GM18505 (cell line): Measurements from ENCODE around the gene PLD5.
"Not testable (repeated sequence)": the region's sequence is repeated elsewhere in the genome, so short reads cannot be mapped to it uniquely, and the experiment has no call there.

Experiments
- ATAC-seq: cut with Tn5 transposase; IDR thresholded peaks from one replicate; pipeline ENCODE4 v1.9.1; 2021; ENCODE audit not compliant: unreplicated experiment
- POLR2A ChIP-seq: IDR thresholded peaks from 4 replicates; pipeline ENCODE4 v1.6.1; 2011; ENCODE audit warnings: borderline replicate concordance; ENCODE audit not compliant: insufficient read depth, insufficient read length; ENCODE audit errors: extremely low read depth

The PLD5 gene

GRCh38 chr1:242162140-242162539, 362.4 kb downstream of the PLD5 start:
- no peak for TF ChIP-seq POLR2A
- ATAC-seq: no peak

GRCh38 chr1:242147096-242147976, 377.2 kb downstream of the PLD5 start:
- no peak for TF ChIP-seq POLR2A
- ATAC-seq: no peak

DNA sequence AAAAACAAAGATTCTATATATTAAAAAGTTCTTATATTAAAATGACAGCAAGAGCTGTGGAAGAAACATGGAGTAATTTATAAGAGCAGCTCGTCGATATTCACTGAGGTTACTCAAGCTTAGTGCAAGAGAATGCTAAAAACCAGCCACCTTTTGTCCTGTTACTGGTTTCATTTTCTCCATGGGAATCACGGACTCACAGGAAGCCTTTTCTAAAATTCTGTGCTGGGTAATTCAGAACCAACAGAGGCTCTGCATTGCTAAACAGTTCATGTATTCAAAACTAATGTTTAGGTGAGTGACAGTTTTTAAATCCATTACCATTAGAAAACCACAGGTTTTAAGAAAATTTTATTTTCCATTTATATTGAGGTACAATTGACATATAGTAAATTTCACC, 377.8 kb downstream of the PLD5 start:
- ATAC-seq: no peak

GRCh38 chr1:242140836-242141235, 383.7 kb downstream of the PLD5 start:
- ATAC-seq: no peak

More for the DNA sequence above, 377.8 kb downstream of the PLD5 start:
- no peak for TF ChIP-seq POLR2A

DNA sequence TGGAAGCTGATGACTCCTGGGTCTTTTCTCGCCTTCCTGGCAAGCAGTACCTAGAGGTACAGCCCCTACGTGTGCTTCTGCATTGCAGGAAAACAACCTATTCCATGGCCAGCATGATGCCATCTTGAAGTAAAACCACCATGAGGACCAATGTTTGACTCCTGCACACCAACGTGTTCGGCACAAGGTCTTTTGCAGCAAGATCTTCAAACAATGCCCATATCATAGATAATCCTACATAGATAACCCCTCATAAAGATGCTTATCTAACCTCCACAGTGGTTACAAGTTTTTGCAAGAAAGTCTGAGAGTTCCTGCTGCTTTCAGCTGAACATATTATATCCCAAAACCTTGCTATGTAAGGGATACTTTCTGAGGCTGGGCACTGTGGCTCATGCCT, 384.5 kb downstream of the PLD5 start:
- TF ChIP-seq POLR2A: no peak

More at GRCh38 chr1:242140836-242141235, 383.7 kb downstream of the PLD5 start:
- no peak for TF ChIP-seq POLR2A

DNA sequence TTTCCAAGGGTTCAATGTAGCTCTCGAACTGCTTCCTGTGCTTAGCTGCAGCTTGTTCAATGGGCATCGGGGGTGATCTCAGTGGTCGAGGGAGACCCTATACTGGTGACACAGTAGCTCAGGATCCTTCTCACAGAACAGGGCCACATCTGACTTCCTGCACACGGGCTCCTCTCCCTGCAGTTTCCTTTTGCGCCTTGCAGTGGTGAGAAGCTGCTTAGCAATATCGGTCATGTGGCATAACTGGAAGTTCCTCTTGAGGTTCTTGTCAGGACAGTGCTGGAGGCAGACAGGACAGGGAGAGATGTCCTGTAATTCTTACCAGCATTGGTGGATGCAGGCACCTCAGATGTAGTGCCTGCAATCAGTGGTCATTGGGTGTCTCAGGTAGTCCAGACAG, 385.1 kb downstream of the PLD5 start:
- no peak for TF ChIP-seq POLR2A
- ATAC-seq: peak; percentile 84

More for the DNA sequence above, 384.5 kb downstream of the PLD5 start:
- no peak for ATAC-seq

GRCh38 chr1:242133796-242134195, 390.7 kb downstream of the PLD5 start:
- ATAC-seq: no peak
- no peak for TF ChIP-seq POLR2A

DNA sequence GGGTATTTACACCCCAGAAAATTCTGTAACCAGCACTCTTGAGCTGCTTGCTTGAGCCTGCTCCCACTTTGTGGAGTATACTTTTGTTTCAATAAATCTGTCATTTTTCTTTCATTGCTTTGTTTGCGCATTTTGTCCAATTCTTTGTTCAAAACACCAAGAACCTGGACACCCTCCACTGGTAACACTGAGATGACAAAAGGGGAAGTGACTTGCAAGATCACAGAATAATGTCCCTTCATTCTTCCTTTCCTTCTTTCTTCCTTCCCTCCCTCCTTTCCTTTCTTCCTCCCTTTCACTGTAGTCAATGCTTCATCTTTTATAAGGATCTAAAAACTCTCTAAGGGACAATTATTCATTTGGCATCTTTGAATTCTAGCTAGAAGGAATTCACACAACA, 391.1 kb downstream of the PLD5 start:
- no peak for ATAC-seq
- TF ChIP-seq POLR2A: no peak

DNA sequence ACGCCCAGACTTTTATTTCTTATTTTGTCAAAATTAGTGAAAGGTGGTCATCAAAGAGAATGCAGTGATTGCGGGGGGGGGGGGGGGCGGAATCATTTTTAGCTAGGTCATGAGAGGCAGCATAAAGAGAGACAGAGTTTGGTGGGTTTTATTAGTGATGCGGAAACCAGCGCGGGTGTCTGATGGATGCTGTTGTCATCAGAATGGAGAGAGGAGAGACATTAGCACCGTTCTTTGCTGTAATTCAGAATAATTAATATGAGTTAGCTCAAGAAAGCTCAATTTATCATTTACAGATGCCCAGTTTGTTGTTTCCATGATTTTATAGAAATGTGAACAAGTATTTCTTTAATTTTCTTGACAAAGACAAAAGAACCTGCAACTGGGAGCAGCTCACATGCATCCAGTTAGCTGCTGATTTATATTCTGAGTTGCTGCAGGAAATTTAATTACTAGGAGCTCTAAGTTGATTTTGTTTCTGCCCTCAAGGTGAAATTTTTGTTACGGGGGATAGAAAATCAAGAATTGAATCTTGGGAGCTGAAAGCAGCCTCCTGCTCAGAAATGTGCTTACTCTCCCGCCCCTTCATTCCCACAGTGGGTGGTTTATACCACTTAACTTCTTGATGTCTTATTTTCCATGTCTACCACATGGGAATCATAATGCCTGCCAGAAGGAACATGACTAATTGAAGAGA, 392.2 kb downstream of the PLD5 start:
- ATAC-seq: no peak
- TF ChIP-seq POLR2A: no peak

DNA sequence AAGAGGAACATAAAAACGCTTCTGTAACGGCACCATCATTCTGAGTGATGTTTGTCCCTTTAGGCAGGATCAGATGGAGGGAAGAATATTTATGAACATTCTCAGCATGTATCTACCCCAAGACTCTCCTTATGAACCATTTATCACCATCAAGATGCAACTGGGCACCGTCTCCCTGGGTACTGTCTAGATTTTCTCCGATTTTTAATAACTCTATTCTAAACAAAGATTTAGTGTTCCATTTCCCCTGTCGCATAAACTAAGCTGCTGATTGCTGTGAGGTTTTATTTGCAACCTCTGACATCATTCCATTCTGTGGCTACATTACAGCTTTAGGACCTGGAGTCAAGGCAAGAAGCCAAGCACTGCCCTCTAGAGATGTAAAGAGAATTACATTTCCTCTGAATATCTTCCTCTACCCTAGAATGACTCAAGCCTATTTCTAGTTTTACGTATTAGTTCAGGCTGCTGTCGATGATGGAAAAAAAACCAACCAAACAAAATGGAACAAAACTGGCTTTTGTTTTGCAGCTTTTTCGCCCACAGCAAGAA, 395.5 kb downstream of the PLD5 start:
- no peak for TF ChIP-seq POLR2A
- ATAC-seq: no peak

DNA sequence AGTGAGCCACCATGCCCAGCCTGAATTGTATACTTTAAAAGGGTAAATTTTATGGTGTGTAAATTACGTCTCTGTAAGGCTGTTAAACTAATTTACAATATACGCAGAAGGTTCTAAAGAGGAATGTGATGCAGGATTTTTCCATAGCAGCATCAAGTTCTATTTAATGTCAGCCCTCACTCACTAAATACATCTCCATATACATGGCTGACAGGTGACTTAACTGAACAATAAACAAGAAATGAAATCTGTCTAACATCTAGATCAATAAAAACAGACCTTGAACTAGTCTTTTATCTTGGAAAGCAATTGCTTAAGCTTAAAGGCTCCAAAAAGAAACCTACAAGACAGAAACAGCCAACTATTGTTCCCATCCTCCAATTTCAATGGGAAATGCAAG, 404.1 kb downstream of the PLD5 start:
- no peak for TF ChIP-seq POLR2A
- no peak for ATAC-seq

- no peak for ATAC-seq
- TF ChIP-seq POLR2A: no peak
Observed at GRCh38 chr1:242100921-242101320, 423.6 kb downstream of the PLD5 start.

DNA sequence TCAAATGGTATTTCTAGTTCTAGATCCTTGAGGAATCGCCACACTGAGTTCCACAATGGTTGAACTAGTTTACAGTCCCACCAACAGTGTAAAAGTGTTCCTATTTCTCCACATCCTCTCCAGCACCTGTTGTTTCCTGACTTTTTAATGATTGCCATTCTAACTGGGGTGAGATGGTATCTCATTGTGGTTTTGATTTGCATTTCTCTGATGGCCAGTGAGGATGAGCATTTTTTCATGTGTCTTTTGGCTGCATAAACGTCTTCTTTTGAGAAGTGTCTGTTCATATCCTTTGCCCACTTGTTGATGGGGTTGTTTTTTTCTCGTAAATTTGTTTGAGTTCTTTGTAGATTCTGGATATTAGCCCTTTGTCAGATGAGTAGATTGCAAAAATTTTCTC, 427.2 kb downstream of the PLD5 start:
- not testable (repeated sequence) for ATAC-seq

DNA sequence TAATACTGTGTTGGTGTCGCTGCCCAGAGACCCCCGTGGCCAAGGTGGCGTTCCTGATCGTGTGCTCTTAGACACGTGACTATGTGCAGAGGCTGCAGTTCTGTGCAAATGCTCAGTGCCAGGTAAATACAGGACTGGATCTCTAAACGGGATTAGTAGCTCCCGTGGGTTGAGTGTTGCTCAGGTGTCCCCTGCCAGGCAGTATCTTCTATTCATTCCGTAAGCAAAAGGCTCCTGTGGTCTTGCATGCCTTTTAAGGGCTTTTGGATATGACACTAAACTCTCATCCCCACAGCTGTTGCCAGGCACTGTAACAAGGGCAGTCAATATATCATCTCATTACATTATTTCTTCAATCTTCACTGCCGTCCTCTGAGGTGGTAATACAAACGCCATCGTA, 431.4 kb downstream of the PLD5 start:
- no peak for ATAC-seq
- no peak for TF ChIP-seq POLR2A

GRCh38 chr1:242089911-242090310, 434.6 kb downstream of the PLD5 start:
- no peak for ATAC-seq
- TF ChIP-seq POLR2A: no peak

GRCh38 chr1:242088875-242089274, 435.6 kb downstream of the PLD5 start:
- no peak for ATAC-seq
- no peak for TF ChIP-seq POLR2A
